Ovary (tissue), 3 donors: ENCODE data around the gene PHF21B.

Experiments used
- POLR2A ChIP-seq: fragments of 450-650 bp; IDR thresholded peaks from one replicate; pipeline ENCODE4 v1.6.1; 2017; ENCODE audit warnings: antibody characterized with exemption, mild to moderate bottlenecking, moderate library complexity
- TF ChIP-seq, protein P1 (sequence below), 3 donors: fragments of 450-650 bp in 2 of 3; fragments of 200-600 bp in 1 of 3; IDR thresholded peaks; one replicate each; pipeline versions ENCODE4 v1.5.1 to v1.8.0; 2016 to 2022; ENCODE audit warnings: antibody characterized with exemption in 3 of 3, mild to moderate bottlenecking in 1 of 3
- donor health status: DM: no; HTN: no; CAD: no.

- TF ChIP-seq, protein P1, sequence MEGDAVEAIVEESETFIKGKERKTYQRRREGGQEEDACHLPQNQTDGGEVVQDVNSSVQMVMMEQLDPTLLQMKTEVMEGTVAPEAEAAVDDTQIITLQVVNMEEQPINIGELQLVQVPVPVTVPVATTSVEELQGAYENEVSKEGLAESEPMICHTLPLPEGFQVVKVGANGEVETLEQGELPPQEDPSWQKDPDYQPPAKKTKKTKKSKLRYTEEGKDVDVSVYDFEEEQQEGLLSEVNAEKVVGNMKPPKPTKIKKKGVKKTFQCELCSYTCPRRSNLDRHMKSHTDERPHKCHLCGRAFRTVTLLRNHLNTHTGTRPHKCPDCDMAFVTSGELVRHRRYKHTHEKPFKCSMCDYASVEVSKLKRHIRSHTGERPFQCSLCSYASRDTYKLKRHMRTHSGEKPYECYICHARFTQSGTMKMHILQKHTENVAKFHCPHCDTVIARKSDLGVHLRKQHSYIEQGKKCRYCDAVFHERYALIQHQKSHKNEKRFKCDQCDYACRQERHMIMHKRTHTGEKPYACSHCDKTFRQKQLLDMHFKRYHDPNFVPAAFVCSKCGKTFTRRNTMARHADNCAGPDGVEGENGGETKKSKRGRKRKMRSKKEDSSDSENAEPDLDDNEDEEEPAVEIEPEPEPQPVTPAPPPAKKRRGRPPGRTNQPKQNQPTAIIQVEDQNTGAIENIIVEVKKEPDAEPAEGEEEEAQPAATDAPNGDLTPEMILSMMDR (IDR thresholded peaks at IDR 0.05), result no peak
- TF ChIP-seq POLR2A, result no peak
Measured at GRCh38 chr22:45014654-45015053, 4.8 kb upstream of the PHF21B start.
